ENCODE results near the gene DPP10.

The DPP10 gene

GRCh38 chr2:115609978-115610377 lies 1167.5 kb downstream of the DPP10 start:
- TF ChIP-seq CTCF (conservative IDR thresholded peaks at IDR 0.05) = no peak
- no peak for TF ChIP-seq ZFX (IDR thresholded peaks at IDR 0.05)
- no peak overlapping the region for H3K27ac ChIP-seq

- H3K27ac ChIP-seq = no peak overlapping the region
- TF ChIP-seq CTCF (conservative IDR thresholded peaks at IDR 0.05) (no peak), ZFX (IDR thresholded peaks at IDR 0.05) (no peak)
These were observed 1168.4 kb downstream of the DPP10 start for GRCh38 chr2:115610888-115611287.

- H3K27ac ChIP-seq = no peak overlapping the region
- no peak for TF ChIP-seq CTCF (conservative IDR thresholded peaks at IDR 0.05)
- no peak for TF ChIP-seq ZFX (IDR thresholded peaks at IDR 0.05)
These were observed 1181.9 kb downstream of the DPP10 start for GRCh38 chr2:115624332-115624731.

- TF ChIP-seq CTCF (conservative IDR thresholded peaks at IDR 0.05) = no peak
- no peak for TF ChIP-seq ZFX (IDR thresholded peaks at IDR 0.05)
- no peak overlapping the region for H3K27ac ChIP-seq
These were observed 1192.1 kb downstream of the DPP10 start for GRCh38 chr2:115634578-115634977.

- TF ChIP-seq CTCF (conservative IDR thresholded peaks at IDR 0.05) (no peak), ZFX (IDR thresholded peaks at IDR 0.05) (no peak)
- H3K27ac ChIP-seq = no peak overlapping the region
These were observed 1193.0 kb downstream of the DPP10 start for GRCh38 chr2:115635430-115635829.

- TF ChIP-seq ZFX (IDR thresholded peaks at IDR 0.05) (no peak), CTCF (conservative IDR thresholded peaks at IDR 0.05) (no peak)
- H3K27ac ChIP-seq = no peak overlapping the region
These were observed 1207.3 kb downstream of the DPP10 start for GRCh38 chr2:115649731-115650130.

GRCh38 chr2:115650827-115651226 lies 1208.4 kb downstream of the DPP10 start:
- TF ChIP-seq ZFX (IDR thresholded peaks at IDR 0.05) = no peak
- TF ChIP-seq CTCF (conservative IDR thresholded peaks at IDR 0.05) = peak; percentile 28
- no peak overlapping the region for H3K27ac ChIP-seq

Measured in C4-2B (cell line).